IMR-90 (cell line): ENCODE data around the gene COA6. TPM values are rescaled to one million over a fixed set of nuclear protein-coding genes. Genes with fewer than 3 reads are reported as not detected.

Experiments used
- ATAC-seq: fragments of 200-7000 bp; cut with Tn5 transposase; 2 replicates; pipeline ENCODE4 v1.9.1; 2020; ENCODE audit warnings: low read depth, mild to moderate bottlenecking, moderate library complexity
- BruUV-seq: library from RNA; stranded (reverse); fragments of 400-500 nt; replicated peaks from 2 replicates; lab custom pipeline; 2021; lab: Mats Ljungman, UMichigan
- CTCF ChIA-PET: fragments of 300-600 bp; formaldehyde crosslinking; extraction: SDS; loops from one replicate; lab custom pipeline; 2021; ENCODE audit warnings: antibody characterized with exemption; lab: Yijun Ruan, JAX
- POLR2A ChIA-PET: fragments of 300-600 bp; sonication (Branson Sonifier 250); formaldehyde crosslinking; loops from one replicate; lab custom pipeline; 2022; ENCODE audit warnings: antibody characterized with exemption; ENCODE audit not compliant: unreplicated experiment; lab: Charles Lee
- DNase-seq: peaks from one replicate; pipeline ENCODE4 v3.0.0; 2013
- H2AFZ ChIP-seq: replicated peaks from 2 replicates; pipeline ENCODE3; 2013; ENCODE audit warnings: low read length, mild to moderate bottlenecking; ENCODE audit not compliant: poor library complexity
- H2AK5ac ChIP-seq: 2 replicates; pipeline ENCODE4 v1.6.1; 2013; ENCODE audit warnings: low read depth, low read length, inconsistent platforms
- H2AK9ac ChIP-seq: replicated peaks from 2 replicates; pipeline ENCODE3; 2013; ENCODE audit warnings: mild to moderate bottlenecking, low read depth, low read length, moderate library complexity; ENCODE audit not compliant: poor library complexity
- H2BK120ac ChIP-seq: 2 replicates; pipeline ENCODE4 v1.6.1; 2013; ENCODE audit warnings: low read depth, low read length, inconsistent platforms
- H2BK15ac ChIP-seq: 3 replicates; pipeline ENCODE4 v1.6.1; 2013; ENCODE audit warnings: low read depth, low read length, inconsistent platforms
- H2BK20ac ChIP-seq: 2 replicates; pipeline ENCODE4 v1.6.1; 2013; ENCODE audit warnings: low read depth, mild to moderate bottlenecking, inconsistent platforms, low read length, moderate library complexity
- H2BK5ac ChIP-seq: 2 replicates; pipeline ENCODE4 v1.6.1; 2013; ENCODE audit warnings: mild to moderate bottlenecking, low read depth, low read length, inconsistent platforms; ENCODE audit not compliant: poor library complexity, severe bottlenecking
- H3K14ac ChIP-seq: replicated peaks from 2 replicates; pipeline ENCODE4 v1.6.1; 2013; ENCODE audit warnings: low read depth, low read length, inconsistent platforms
- H3K18ac ChIP-seq: 2 replicates; pipeline ENCODE4 v1.6.1; 2013; ENCODE audit warnings: low read depth, low read length, control low read depth
- H3K23ac ChIP-seq: 2 replicates; pipeline ENCODE4 v1.6.1; 2013; ENCODE audit warnings: low read depth, low read length, inconsistent platforms
- H3K27ac ChIP-seq: 2 replicates; pipeline ENCODE4 v1.5.1; 2013; ENCODE audit warnings: mild to moderate bottlenecking, control low read depth, low read length; ENCODE audit not compliant: insufficient read depth
- H3K27me3 ChIP-seq: 2 replicates; pipeline ENCODE4 v1.6.1; 2013; ENCODE audit warnings: low read length; ENCODE audit not compliant: control insufficient read depth, insufficient read depth
- H3K36me3 ChIP-seq: 2 replicates; pipeline ENCODE4 v1.6.1; 2013; ENCODE audit warnings: low read length, mixed read lengths; ENCODE audit not compliant: control insufficient read depth, insufficient read depth
- H3K4ac ChIP-seq: 2 replicates; pipeline ENCODE4 v1.6.1; 2013; ENCODE audit warnings: low read depth, low read length, inconsistent platforms
- H3K4me1 ChIP-seq: 2 replicates; pipeline ENCODE4 v1.6.1; 2013; ENCODE audit warnings: low read length, mixed read lengths; ENCODE audit not compliant: control insufficient read depth, insufficient read depth
- H3K4me2 ChIP-seq: 2 replicates; pipeline ENCODE4 v1.6.1; 2013; ENCODE audit warnings: low read depth, mild to moderate bottlenecking, control low read depth, low read length, moderate library complexity
- H3K4me3 ChIP-seq: 2 replicates; pipeline ENCODE4 v1.5.1; 2013; ENCODE audit warnings: low read depth, mild to moderate bottlenecking, control low read depth, low read length, moderate library complexity; ENCODE audit not compliant: insufficient read depth
- H3K56ac ChIP-seq: 2 replicates; pipeline ENCODE4 v1.6.1; 2013; ENCODE audit warnings: low read length, inconsistent platforms; ENCODE audit not compliant: insufficient read depth; ENCODE audit errors: extremely low read depth
- H3K79me1 ChIP-seq, 2 experiments: 2 replicates each; pipeline ENCODE4 v1.6.1; 2013; ENCODE audit warnings: low read length in 2 of 2, inconsistent platforms in 1 of 2, low read depth in 1 of 2
- H3K9ac ChIP-seq: 2 replicates; pipeline ENCODE4 v1.6.1; 2013; ENCODE audit warnings: low read depth, low read length, control low read depth
- H3K9me1 ChIP-seq: 2 replicates; pipeline ENCODE4 v1.6.1; 2013; ENCODE audit warnings: low read length, inconsistent platforms; ENCODE audit not compliant: insufficient read depth
- H3K9me3 ChIP-seq: 2 replicates; pipeline ENCODE4 v1.6.1; 2013; ENCODE audit warnings: low read length; ENCODE audit not compliant: control insufficient read depth, insufficient read depth
- H4K20me1 ChIP-seq: 2 replicates; pipeline ENCODE4 v1.6.1; 2013; ENCODE audit warnings: low read length, inconsistent platforms; ENCODE audit not compliant: insufficient read depth
- H4K5ac ChIP-seq: 2 replicates; pipeline ENCODE4 v1.6.1; 2013; ENCODE audit warnings: mild to moderate bottlenecking, low read depth, low read length, control low read depth
- H4K8ac ChIP-seq, 2 experiments: 2 replicates each; pipeline ENCODE4 v1.6.1; 2013; ENCODE audit warnings: low read depth in 2 of 2, low read length in 2 of 2, control low read depth in 1 of 2, inconsistent platforms in 1 of 2
- H4K91ac ChIP-seq: 2 replicates; pipeline ENCODE4 v1.6.1; 2013; ENCODE audit warnings: low read depth, low read length, inconsistent platforms; ENCODE audit not compliant: insufficient read depth
- CEBPB ChIP-seq: IDR thresholded peaks from 2 replicates; pipeline ENCODE4 v1.6.1; 2012; ENCODE audit warnings: low read depth, low read length, improper control_type of control experiment
- FOS ChIP-seq: fragments of 150-350 bp; IDR thresholded peaks from 2 replicates; pipeline ENCODE4 v1.6.1; 2016; ENCODE audit warnings: low read depth, low read length
- WGBS, 2 experiments: methylation state at CpG; one replicate each; pipeline versions ENCODE4 v1.1.5 to v1.1.7; 2013; ENCODE audit warnings: missing lambda C conversion rate in 2 of 2; ENCODE audit not compliant: insufficient read length in 1 of 2; ENCODE audit errors: extremely low coverage in 2 of 2; 5-methylcytosine and 5-hydroxymethylcytosine counted together
- dilution Hi-C: fragments of 300-500 bp; cut with HindIII; formaldehyde crosslinking; loops from one replicate; pipeline ENCODE4 v1.14.3; 2018; ENCODE audit warnings: low sequenced_read_pairs; ENCODE audit not compliant: unreplicated experiment
- in situ Hi-C: fragments of 300-500 bp; cut with MboI; formaldehyde crosslinking; loops from 3 replicates; pipeline ENCODE4 v1.14.3; 2019; ENCODE audit warnings: low sequenced_read_pairs, inconsistent platforms, mixed read lengths
- intact Hi-C: fragments of 100-400 bp; cut with micrococcal nuclease; formaldehyde crosslinking; loops from 2 replicates; pipeline ENCODE4 v1.10.0; 2022
- polyA plus RNA-seq, 3 experiments: library from polyadenylated mRNA; depleted of rRNA; stranded (reverse); fragments of >200 nt; gene quantifications; 2 replicates each; pipeline ENCODE4 v1.2.3, GENCODE V29; 2012; ENCODE audit warnings: low replicate concordance in 1 of 3
- total RNA-seq: library from RNA; depleted of rRNA; stranded (reverse); fragments of >200 nt; gene quantifications from 2 replicates; pipeline ENCODE4 v1.2.3, GENCODE V29; 2012

COA6 gene
- total and polyA plus RNA-seq, 2 of the 4 experiments (the other 2 are of a cell fraction), result 6.8 to 14.3 TPM

GRCh38 chr1:234429434-234429806, 56.2 kb downstream of the COA6 start:
- no peak overlapping the region for H3K4ac ChIP-seq
- no peak overlapping the region for H3K4me2 ChIP-seq
- no peak overlapping the region for H2AFZ ChIP-seq
- no peak overlapping the region for H2BK120ac ChIP-seq
- ChIA-PET POLR2A (no interaction called here), CTCF (no interaction called here)
- dilution Hi-C loops (no loop called here), intact Hi-C loops (no loop called here), in situ Hi-C loops (no loop called here)
- peaks cover 9% of the 10 kb centered on the region for H3K36me3 ChIP-seq
- H3K23ac ChIP-seq, result no peak overlapping the region
- no peaks in the 10 kb centered on the region for H3K4me1 ChIP-seq
- H3K14ac ChIP-seq, result no peak overlapping the region
- H3K56ac ChIP-seq, result no peak overlapping the region
- no peak overlapping the region for H2BK5ac ChIP-seq
- no peaks in the 10 kb centered on the region; a peak in 1 of 4 replicates for H3K79me1 ChIP-seq
- no peak overlapping the region for H3K18ac ChIP-seq
- no peak overlapping the region for H3K4me3 ChIP-seq
- H4K91ac ChIP-seq, result no peak overlapping the region
- no peak overlapping the region for H4K5ac ChIP-seq
- DNase-seq (no peak), ATAC-seq (no peak)
- no peak overlapping the region for H2BK20ac ChIP-seq
- H2AK5ac ChIP-seq, result no peak overlapping the region
- H4K8ac ChIP-seq, result no peak overlapping the region
- H2BK15ac ChIP-seq, result no peak overlapping the region
- H4K20me1 ChIP-seq, result no peaks in the 10 kb centered on the region
- H3K9ac ChIP-seq, result no peak overlapping the region
- H3K9me3 ChIP-seq, result no peaks in the 10 kb centered on the region
- no peaks in the 10 kb centered on the region; the same call in 1 of the 2 replicates for H3K9me1 ChIP-seq
- no peak for TF ChIP-seq FOS
- peak; percentile 57 for TF ChIP-seq CEBPB
- H3K27me3 ChIP-seq, result no peaks in the 10 kb centered on the region
- no CpG with 5 or more reads among the region's 5 CpGs for WGBS, 2 experiments
- no TSS peak for BruUV-seq
- no peak overlapping the region for H3K27ac ChIP-seq
- no peak overlapping the region for H2AK9ac ChIP-seq
